NCI-H526 (cell line): Measurements from ENCODE around the gene OBSL1.

ENCODE experiments used
- DNase-seq, 2 experiments: peaks; one replicate each; lab custom pipeline; 2025; lab: John Stamatoyannopoulos, UW

The OBSL1 gene

GRCh38 chr2:219596954-219597551 is 25.7 kb upstream of the OBSL1 start:
- peak in 1 of 2 experiments; percentile 57 for DNase-seq

GRCh38 chr2:219595256-219595655 is 23.9 kb upstream of the OBSL1 start:
- no peak for DNase-seq

DNA sequence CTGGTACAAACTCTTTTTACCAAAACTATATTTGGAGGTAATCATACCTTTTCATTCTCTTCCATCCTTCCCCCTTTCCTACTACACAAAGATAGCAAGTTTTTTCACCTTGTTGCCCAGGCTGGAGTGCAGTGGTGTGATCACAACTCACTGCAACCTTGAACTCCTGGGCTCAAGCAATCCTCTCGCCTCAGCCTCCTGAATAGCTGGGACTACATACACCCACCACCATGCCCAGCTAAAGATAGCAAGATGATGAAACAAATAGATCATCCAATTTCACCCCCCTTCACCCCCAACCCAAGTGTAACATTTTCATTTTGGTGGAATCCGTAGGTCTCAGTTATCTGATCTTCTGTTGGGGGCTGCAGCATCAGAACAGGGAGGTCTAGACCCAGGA is 21.8 kb upstream of the OBSL1 start:
- DNase-seq, result no peak

DNA sequence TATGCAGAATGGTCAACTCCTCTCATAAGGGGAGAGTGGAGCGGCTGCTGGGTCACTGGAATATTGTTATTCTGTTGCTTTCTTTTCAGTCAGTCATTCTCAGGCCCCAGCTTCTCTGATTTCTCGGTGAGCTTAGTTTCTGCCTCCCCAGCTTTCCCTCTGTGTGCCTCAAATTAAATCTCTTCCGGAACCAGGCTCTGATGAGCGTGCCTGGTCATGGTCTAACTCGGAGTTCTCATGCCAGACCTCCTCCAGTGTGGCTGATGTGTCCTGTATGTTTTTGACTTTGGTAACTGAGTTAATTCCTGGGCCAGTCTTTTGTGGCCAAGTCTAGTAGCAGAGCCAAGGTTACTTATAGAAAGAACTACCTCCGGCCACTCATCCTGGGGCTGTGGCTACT is 21.4 kb upstream of the OBSL1 start:
- DNase-seq, result no peak

DNA sequence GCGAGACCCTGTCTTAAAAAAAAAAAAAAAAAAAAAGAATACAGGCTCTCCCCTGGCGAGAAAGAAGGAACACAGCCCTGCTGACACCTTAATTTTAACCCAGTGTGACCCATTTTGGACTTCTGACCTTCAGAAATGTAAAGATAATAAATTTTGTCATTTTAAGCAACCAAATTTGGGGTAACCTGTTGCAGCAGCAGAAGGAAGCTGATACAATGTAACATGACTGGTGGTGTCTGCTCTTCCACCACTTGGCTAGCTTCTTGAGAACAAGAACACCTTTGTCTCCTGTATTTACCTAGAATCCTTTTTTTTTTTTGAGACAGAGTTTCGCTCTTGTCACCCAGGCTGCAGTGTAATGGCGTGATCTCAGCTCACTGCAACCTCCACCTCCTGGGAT is 19.8 kb upstream of the OBSL1 start:
- no peak for DNase-seq

DNA sequence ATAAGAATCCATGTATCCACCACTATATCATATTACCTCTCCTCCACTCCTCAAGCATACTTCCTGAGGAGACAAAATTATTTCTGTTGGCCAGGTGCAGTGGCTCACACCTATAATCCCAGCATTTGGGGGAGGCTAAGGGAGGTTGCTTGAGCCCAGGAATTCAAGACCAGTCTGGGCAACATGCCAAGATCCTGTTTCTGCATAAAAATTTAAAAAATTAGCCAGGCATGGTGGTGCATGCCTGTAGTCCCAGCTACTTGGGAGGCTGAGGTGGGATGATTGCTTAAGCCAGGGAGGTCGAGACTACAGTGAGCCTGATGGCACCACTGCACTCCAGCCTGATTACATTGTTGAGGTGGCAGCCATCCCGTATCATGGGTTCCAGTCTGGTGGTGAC is 10.0 kb upstream of the OBSL1 start:
- no peak for DNase-seq

- no peak for DNase-seq
Measured at GRCh38 chr2:219578811-219579613, 7.7 kb upstream of the OBSL1 start.

GRCh38 chr2:219576505-219577388 is 5.4 kb upstream of the OBSL1 start:
- DNase-seq, result peak; percentile 79 to 91

GRCh38 chr2:219575566-219576504 is 4.5 kb upstream of the OBSL1 start:
- DNase-seq, result no peak

GRCh38 chr2:219574484-219575311 is 3.4 kb upstream of the OBSL1 start:
- DNase-seq, result no peak

DNA sequence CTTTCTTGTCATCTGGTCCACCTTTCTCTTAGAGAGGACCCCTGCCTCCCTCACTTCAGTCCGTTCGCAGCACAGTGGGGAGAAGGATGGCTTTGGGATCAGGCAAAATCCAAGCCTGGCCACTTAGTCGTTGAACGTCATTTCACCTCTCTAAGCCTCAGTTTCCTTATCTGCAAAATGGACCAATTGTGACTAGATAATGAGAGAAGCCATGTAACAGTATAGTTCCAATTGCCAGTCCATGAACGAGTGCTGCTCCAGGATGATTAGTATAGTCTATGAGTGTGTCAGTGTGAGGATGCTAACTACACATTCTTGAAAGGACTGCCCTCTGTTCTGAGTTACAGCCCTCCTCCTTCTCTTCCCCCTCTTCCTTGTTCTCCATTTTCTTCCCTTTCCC is 1.8 kb upstream of the OBSL1 start:
- DNase-seq, result no peak

DNA sequence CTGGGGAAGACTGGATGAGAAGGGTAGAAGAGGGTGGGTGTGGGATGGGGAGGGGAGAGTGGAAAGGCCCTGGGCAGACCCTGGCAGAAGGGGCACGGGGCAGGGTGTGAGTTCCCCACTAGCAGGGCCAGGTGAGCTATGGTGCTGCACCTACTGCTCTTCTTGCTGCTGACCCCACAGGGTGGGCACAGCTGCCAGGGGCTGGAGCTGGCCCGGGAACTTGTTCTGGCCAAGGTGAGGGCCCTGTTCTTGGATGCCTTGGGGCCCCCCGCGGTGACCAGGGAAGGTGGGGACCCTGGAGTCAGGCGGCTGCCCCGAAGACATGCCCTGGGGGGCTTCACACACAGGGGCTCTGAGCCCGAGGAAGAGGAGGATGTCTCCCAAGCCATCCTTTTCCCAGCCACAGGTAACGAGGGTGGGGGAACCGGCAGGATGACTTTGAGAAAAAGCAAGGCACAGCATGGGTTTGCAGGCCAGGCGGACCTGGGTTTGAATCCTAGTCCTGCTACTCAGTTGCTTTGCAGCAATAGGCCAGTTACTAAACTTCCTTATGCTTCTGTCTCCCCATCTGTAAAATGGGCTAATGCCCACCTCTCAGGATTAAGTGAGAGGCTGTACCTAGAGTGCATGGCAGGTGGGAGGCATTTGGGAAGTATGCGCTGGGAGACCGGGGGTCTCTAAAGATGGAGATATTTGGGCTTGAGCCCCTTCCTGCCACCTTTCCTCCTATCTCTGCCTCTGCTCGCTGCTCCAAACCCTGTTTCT is 1.1 kb upstream of the OBSL1 start, which contains the start of gene INHA:
TSS of gene INHA (plus strand) at position 74 of the 765 bp plus-strand sequence. CDS start at position 139, 65 bp downstream.
- no peak for DNase-seq

DNA sequence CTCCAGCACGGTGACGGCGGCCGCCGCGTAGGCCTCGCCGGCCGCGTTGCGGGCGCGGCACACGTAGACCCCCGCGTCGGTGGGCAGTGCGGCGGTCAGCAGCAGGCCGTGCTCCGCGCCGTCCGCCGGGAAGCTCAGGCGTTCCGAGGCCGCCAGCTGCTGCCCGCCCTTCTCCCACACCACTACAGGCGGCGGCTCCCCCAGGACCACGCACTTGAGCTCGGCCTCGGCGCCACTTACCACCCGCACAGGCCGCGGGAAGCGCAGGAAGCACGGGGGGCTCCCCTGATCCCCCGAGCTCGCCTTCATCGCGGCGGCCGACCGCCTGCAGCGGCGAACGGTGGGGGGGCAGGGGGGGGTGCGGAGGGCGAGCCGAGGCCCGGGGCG is 422 bp downstream of the OBSL1 start:
- peak in 1 of 2 experiments; percentile 65 for DNase-seq

DNA sequence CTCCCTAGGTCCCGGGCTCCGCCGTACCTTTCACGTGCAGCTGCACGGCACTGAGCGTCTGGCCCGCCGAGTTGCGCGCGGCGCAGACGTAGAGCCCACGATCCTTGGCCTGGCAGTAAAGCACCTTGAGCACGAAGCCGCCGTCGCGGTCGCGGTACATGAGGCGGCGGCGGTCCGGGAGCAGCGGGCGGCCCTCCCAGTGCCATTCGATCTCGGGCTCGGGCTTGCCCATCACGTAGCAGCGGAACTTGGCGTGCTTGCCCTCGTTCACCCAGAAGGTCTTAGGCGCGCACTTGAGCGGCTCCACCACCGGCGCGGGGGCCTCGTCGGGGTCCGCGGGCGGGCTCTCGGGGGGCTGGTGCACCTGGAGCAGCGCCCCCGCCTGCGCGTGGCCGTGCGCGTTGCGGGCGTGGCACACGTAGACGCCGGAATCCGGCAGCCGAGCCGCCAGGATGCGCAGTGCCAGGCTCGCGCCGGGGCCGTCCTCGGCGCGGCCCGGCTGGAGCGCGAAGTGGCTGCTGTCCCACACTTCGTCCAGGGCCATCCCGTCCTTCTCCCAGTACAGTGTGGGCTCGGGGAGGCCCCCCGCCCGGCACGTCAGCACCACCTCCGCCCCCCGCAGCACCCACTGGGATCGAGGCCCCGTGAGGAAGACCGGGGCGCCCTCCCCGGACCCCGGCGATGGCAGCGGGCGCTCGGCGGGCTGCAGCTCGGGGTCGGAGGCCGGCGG is 980 bp downstream of the OBSL1 start:
- DNase-seq, result peak in 1 of 2 experiments; percentile 70

GRCh38 chr2:219569635-219570034 is 1.7 kb downstream of the OBSL1 start:
- DNase-seq, result no peak

DNA sequence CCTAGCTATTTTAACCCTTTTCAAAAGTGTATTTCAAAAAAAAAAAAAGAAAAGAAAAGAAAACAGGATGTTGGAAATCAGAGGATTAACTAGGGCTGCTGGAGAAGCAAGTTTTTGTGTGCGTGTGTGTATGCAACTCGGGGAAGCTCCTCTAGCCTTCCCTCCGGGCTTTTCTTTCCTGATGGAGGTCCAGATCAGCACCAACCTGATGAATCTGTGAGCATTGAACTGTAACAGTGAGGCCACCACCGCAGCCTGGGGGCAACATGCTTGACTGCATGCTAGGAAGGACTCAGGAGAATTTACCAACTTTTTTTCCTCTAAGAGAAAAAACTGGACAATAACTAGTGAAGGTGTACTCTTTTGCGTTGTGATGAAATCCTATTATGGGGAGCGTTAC is 2.3 kb downstream of the OBSL1 start:
- DNase-seq, result no peak

DNA sequence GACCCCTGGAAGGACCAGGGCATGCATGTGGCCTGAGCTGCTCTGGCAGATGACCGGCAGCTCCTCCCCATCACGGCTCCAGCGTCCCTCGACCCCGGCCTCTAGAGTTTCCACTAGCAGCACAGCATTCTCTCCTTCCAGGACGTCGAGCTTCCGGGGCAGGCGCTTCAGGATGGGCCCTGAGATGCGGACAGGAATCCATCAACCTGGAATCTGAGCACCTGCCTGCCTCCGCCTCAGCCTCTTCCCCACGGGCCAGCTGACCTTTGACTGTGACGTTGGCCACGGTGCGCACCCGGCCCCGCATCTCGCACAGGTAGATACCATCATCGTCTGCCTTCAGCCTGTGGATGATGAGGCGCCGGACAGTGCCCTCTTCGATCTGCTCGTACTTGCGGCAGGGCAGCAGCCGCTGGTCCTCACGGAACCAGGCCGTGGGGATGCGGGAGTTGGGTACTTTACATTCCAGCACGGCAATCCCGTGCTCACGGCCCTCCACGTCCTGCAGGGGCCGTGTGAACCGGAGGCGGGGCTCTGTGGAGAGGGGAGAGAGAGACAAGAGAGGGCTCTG is 3.5 kb downstream of the OBSL1 start:
- DNase-seq, result no peak

- DNase-seq, result no peak
Measured at GRCh38 chr2:219567131-219567530, 4.2 kb downstream of the OBSL1 start.

GRCh38 chr2:219566640-219567039 is 4.7 kb downstream of the OBSL1 start:
- no peak for DNase-seq
